Osteocyte (in vitro differentiated cells): ENCODE data around the gene KAZN. TPM values are rescaled to one million over a fixed set of nuclear protein-coding genes. Genes with fewer than 3 reads are reported as not detected.

ENCODE experiments used
- DNase-seq: peaks from one replicate; pipeline ENCODE4 v3.0.0; 2021; ENCODE audit warnings: mixed read lengths; ENCODE audit not compliant: unreplicated experiment; ENCODE audit errors: extremely low spot score
- H3K27ac Mint-ChIP-seq: one replicate; pipeline ENCODE4 v1.8.0; 2021; ENCODE audit warnings: mild to moderate bottlenecking, mixed read lengths; ENCODE audit not compliant: unreplicated experiment
- H3K27me3 Mint-ChIP-seq: one replicate; pipeline ENCODE4 v1.8.0; 2021; ENCODE audit warnings: mixed read lengths; ENCODE audit not compliant: unreplicated experiment
- H3K36me3 Mint-ChIP-seq: one replicate; pipeline ENCODE4 v1.8.0; 2021; ENCODE audit warnings: mixed read lengths; ENCODE audit not compliant: unreplicated experiment
- H3K4me1 Mint-ChIP-seq: one replicate; pipeline ENCODE4 v1.8.0; 2021; ENCODE audit warnings: mixed read lengths; ENCODE audit not compliant: unreplicated experiment
- H3K4me3 Mint-ChIP-seq: one replicate; pipeline ENCODE4 v1.8.0; 2021; ENCODE audit warnings: mild to moderate bottlenecking, moderate library complexity, mixed read lengths; ENCODE audit not compliant: unreplicated experiment
- H3K9me3 Mint-ChIP-seq: one replicate; pipeline ENCODE4 v1.8.0; 2021; ENCODE audit warnings: mixed read lengths; ENCODE audit not compliant: unreplicated experiment
- total RNA-seq: library from RNA; stranded (reverse); gene quantifications from 2 replicates; pipeline ENCODE4 v1.2.1, GENCODE V29; 2021
- TF ChIP-seq, protein P1 (sequence below): fragments of 200-600 bp; sonication (generic); IDR thresholded peaks from 2 replicates; pipeline ENCODE4 v1.5.0; 2021; ENCODE audit warnings: antibody characterized with exemption, mild to moderate bottlenecking, moderate library complexity

KAZN gene
- total RNA-seq, 1 donor from 2014 or later, result 47.1 TPM

DNA sequence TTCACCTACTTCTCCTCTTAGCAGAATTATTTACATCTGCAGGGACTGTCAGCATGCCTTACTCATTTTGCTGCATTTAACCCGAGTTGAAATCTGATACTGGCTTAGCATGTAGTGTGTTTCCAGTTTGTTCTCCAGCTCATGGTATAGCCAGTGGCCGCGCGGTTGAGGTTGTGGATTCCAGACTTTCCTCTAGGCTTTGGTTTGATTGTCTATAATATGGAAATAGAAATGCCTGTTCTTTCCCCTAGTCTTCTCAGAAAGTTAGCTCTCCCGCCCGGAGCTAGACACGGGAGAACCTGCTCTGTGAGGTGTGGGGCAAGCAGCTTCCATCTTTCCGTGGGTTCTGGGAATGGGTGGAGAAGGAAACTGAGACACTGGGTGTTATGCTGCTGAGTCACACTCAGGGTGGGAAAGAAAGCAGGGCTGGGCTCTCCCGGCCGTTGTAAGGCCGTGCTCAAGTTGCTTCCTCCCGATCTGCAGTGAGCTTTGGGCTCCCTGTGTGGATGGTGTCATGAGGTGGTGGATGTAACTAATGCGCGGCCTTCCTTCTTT, 348.3 kb downstream of the KAZN start:
- DNase-seq, result no peak
- Mint-ChIP-seq H3K27ac (peak overlapping the region; percentile 96), H3K27me3 (no peaks in the 10 kb centered on the region), H3K9me3 (no peaks in the 10 kb centered on the region), H3K36me3 (no peaks in the 10 kb centered on the region), H3K4me3 (peak overlapping the region; percentile 69), H3K4me1 (peaks cover 91% of the 10 kb centered on the region)
- TF ChIP-seq, protein P1, sequence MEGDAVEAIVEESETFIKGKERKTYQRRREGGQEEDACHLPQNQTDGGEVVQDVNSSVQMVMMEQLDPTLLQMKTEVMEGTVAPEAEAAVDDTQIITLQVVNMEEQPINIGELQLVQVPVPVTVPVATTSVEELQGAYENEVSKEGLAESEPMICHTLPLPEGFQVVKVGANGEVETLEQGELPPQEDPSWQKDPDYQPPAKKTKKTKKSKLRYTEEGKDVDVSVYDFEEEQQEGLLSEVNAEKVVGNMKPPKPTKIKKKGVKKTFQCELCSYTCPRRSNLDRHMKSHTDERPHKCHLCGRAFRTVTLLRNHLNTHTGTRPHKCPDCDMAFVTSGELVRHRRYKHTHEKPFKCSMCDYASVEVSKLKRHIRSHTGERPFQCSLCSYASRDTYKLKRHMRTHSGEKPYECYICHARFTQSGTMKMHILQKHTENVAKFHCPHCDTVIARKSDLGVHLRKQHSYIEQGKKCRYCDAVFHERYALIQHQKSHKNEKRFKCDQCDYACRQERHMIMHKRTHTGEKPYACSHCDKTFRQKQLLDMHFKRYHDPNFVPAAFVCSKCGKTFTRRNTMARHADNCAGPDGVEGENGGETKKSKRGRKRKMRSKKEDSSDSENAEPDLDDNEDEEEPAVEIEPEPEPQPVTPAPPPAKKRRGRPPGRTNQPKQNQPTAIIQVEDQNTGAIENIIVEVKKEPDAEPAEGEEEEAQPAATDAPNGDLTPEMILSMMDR, result no peak

- Mint-ChIP-seq H3K36me3 (no peaks in the 10 kb centered on the region), H3K4me3 (peak overlapping the region; percentile 69), H3K27ac (peak overlapping the region; percentile 96), H3K27me3 (no peaks in the 10 kb centered on the region), H3K9me3 (no peaks in the 10 kb centered on the region), H3K4me1 (peaks cover 90% of the 10 kb centered on the region)
- no peak for DNase-seq
- TF ChIP-seq, protein P1, result no peak
These were observed 348.9 kb downstream of the KAZN start for GRCh38 chr1:14947421-14947820.

- H3K27me3 Mint-ChIP-seq, result no peaks in the 10 kb centered on the region
- H3K27ac Mint-ChIP-seq, result peak overlapping the region; percentile 96
- H3K36me3 Mint-ChIP-seq, result no peaks in the 10 kb centered on the region
- no peak for DNase-seq
- no peaks in the 10 kb centered on the region for H3K9me3 Mint-ChIP-seq
- TF ChIP-seq, protein P1, result no peak
- H3K4me3 Mint-ChIP-seq, result no peak overlapping the region
- H3K4me1 Mint-ChIP-seq, result peaks cover 90% of the 10 kb centered on the region
These were observed 349.7 kb downstream of the KAZN start for GRCh38 chr1:14948112-14948652.

GRCh38 chr1:14949270-14949835, 350.9 kb downstream of the KAZN start:
- H3K4me3 Mint-ChIP-seq, result no peak overlapping the region
- no peaks in the 10 kb centered on the region for H3K36me3 Mint-ChIP-seq
- no peaks in the 10 kb centered on the region for H3K9me3 Mint-ChIP-seq
- DNase-seq, result no peak
- H3K27ac Mint-ChIP-seq, result peak overlapping the region; percentile 83
- peaks cover 81% of the 10 kb centered on the region for H3K4me1 Mint-ChIP-seq
- H3K27me3 Mint-ChIP-seq, result no peaks in the 10 kb centered on the region
- TF ChIP-seq, protein P1, result no peak

DNA sequence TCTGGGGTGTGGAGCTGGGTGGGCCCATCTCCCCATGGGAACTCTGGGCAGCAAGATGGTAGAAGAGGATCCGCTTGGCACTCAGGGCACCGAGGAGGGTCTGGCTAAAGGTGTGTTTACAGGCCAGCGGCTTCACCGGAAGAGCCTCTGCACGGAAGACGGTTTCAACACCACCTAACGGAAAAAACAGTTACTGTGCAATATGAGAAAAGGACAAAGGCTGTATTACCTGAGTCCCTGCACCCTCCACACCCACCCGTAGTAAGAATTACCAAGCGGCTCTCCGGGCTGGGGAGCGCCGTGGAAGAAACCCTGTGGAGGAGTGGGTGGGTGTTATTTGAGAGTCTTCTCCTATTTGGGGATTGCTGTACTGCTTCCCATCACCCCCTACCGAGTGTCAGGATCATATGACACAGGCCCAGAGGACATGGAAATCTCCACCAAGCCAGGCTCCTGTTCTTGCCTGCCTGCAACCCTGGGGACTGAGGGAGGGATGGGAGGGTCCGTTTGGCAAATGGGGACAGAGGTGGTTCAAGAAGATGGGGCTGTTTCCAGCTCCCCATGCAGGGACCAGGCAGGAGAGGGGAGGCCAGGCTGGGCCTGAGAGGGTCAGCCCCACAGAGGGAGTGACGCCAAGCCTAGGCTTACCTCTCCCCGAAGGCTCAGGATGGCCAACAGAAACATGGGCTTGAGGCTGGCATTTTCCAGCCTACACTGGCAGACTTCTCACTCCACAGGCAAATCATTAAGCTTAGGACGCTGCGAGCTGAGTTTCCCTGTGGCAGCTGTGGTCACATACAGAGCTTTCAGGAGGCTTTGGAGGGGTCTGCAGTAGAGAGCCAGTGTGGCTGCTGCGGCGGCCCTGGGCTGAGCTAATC, 351.6 kb downstream of the KAZN start:
- TF ChIP-seq, protein P1, result no peak
- DNase-seq, result no peak
- H3K27me3 Mint-ChIP-seq, result no peaks in the 10 kb centered on the region
- peak overlapping the region; percentile 83 for H3K27ac Mint-ChIP-seq
- no peak overlapping the region for H3K4me3 Mint-ChIP-seq
- no peaks in the 10 kb centered on the region for H3K9me3 Mint-ChIP-seq
- peaks cover 74% of the 10 kb centered on the region for H3K4me1 Mint-ChIP-seq
- H3K36me3 Mint-ChIP-seq, result peaks cover 4% of the 10 kb centered on the region
